ENCODE data around the gene CCDC170. TPM values are rescaled to one million over a fixed set of nuclear protein-coding genes. Genes with fewer than 3 reads are reported as not detected.

The CCDC170 gene
- total and polyA plus RNA-seq, 2 of the 8 experiments (the other 6 are each of a cell fraction or from before 2014, with no cell fraction given): 0.06 to 0.09 TPM

GRCh38 chr6:151617539-151617938, 123.7 kb downstream of the CCDC170 start (continued):
- TF ChIP-seq POLR2AphosphoS5 (IDR thresholded peaks at IDR 0.05; ENCODE audit: low read depth, low read length): no peak
- no peak for TF ChIP-seq JUND (IDR thresholded peaks at IDR 0.05; ENCODE audit: low read length)
- no peak for TF ChIP-seq ZNF274 (IDR thresholded peaks at IDR 0.05; ENCODE audit: borderline replicate concordance, extremely low read depth, low read length)
